Endodermal cell (in vitro differentiated cells): ENCODE data around the gene PMEPA1. TPM values are rescaled to one million over a fixed set of nuclear protein-coding genes. Genes with fewer than 3 reads are reported as not detected.

Experiments used
- DNase-seq: peaks from one replicate; pipeline ENCODE4 v3.0.0-alpha.2; 2017
- H3K27ac ChIP-seq: 2 replicates; pipeline ENCODE4 v1.5.1; 2013; ENCODE audit warnings: mild to moderate bottlenecking, low read depth, low read length, moderate library complexity
- H3K27me3 ChIP-seq: 2 replicates; pipeline ENCODE4 v1.6.1; 2013; ENCODE audit warnings: mild to moderate bottlenecking, low read length, moderate library complexity; ENCODE audit not compliant: insufficient read depth, control insufficient read depth, poor library complexity, severe bottlenecking
- H3K36me3 ChIP-seq: 2 replicates; pipeline ENCODE4 v1.7.0; 2013; ENCODE audit warnings: mild to moderate bottlenecking, low read length, moderate library complexity; ENCODE audit not compliant: control insufficient read depth, insufficient read depth
- H3K4me1 ChIP-seq: one replicate; pipeline ENCODE4 v1.7.0; 2013; ENCODE audit warnings: low read length; ENCODE audit not compliant: control insufficient read depth, insufficient read depth
- H3K4me3 ChIP-seq: 2 replicates; pipeline ENCODE4 v1.5.1; 2013; ENCODE audit warnings: mild to moderate bottlenecking, low read length, moderate library complexity
- H3K9ac ChIP-seq: 2 replicates; pipeline ENCODE4 v1.6.1; 2013; ENCODE audit warnings: mild to moderate bottlenecking, low read length, moderate library complexity; ENCODE audit not compliant: poor library complexity, severe bottlenecking; ENCODE audit errors: extremely low read depth
- H3K9me3 ChIP-seq: 2 replicates; pipeline ENCODE4 v1.6.1; 2013; ENCODE audit warnings: mild to moderate bottlenecking, low read length, moderate library complexity; ENCODE audit not compliant: control insufficient read depth
- H3K27ac Mint-ChIP-seq: 2 replicates; pipeline ENCODE4 v1.8.0; 2020; ENCODE audit warnings: mixed read lengths
- H3K27me3 Mint-ChIP-seq: 2 replicates; pipeline ENCODE4 v1.8.0; 2021; ENCODE audit warnings: mild to moderate bottlenecking, mixed read lengths; ENCODE audit not compliant: insufficient read depth
- H3K36me3 Mint-ChIP-seq: 2 replicates; pipeline ENCODE4 v1.8.0; 2020; ENCODE audit warnings: low read depth, mixed read lengths
- H3K4me1 Mint-ChIP-seq: 2 replicates; pipeline ENCODE4 v1.8.0; 2020; ENCODE audit warnings: mixed read lengths
- H3K4me3 Mint-ChIP-seq: 2 replicates; pipeline ENCODE4 v1.8.0; 2020; ENCODE audit warnings: mild to moderate bottlenecking, moderate library complexity, mixed read lengths
- H3K9me3 Mint-ChIP-seq: 2 replicates; pipeline ENCODE4 v1.8.0; 2020; ENCODE audit warnings: mild to moderate bottlenecking, mixed read lengths
- WGBS, 2 experiments: methylation state at CpG; one replicate each; pipeline versions ENCODE4 v1.1.5 to v1.1.7; 2013; ENCODE audit warnings: missing lambda C conversion rate in 2 of 2, mixed read lengths in 1 of 2; ENCODE audit not compliant: insufficient coverage in 1 of 2, insufficient read length in 1 of 2; 5-methylcytosine and 5-hydroxymethylcytosine counted together
- total RNA-seq, 2 donors: library from RNA; stranded (reverse); fragmentation: NEBNext Ultra II Directional in 1 of 2; extraction: Animal tissue kit (Norgen Biotek cat#: 25700) in 1 of 2; gene quantifications; 2 replicates in 1 of 2; 3 replicates in 1 of 2; pipeline ENCODE4 v1.2.1, GENCODE V29; 2021
- TF ChIP-seq, protein P1 (sequence below): fragments of 200-600 bp; sonication (generic); conservative IDR thresholded peaks from 2 replicates; pipeline ENCODE4 v1.5.0; 2021; ENCODE audit warnings: antibody characterized with exemption, mild to moderate bottlenecking

PMEPA1 gene
- total RNA-seq, 2 donors from 2014 or later = 18.8 to 37.4 TPM

DNA sequence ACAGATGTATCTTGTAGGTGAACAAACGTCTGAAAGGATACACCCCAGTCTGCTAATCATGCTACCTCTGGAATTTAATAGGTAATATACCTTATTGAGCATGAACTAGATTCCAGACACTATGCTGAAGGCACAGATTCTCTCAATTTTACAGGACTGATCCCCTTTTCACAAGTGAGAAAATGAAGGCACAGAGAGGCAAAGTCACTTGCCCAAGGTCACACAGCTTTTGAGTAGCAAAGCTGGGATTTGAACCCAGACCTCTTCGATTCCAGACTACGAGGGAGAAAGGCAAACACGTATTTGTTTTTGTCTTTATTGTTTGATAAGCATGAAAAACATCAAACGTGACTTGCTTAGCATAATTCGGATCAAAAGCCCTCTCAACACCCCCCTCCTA lies 34.4 kb upstream of the PMEPA1 start:
- H3K9me3 Mint-ChIP-seq = no peaks in the 10 kb centered on the region
- 87 to 94% methylated on average over 4 to 6 of the region's 6 CpGs for WGBS, 2 experiments
- no peak overlapping the region for H3K27ac ChIP-seq
- no peak for DNase-seq
- no peaks in the 10 kb centered on the region for H3K36me3 Mint-ChIP-seq
- H3K36me3 ChIP-seq = no peaks in the 10 kb centered on the region
- no peaks in the 10 kb centered on the region for H3K4me1 ChIP-seq
- no peak overlapping the region for H3K9ac ChIP-seq
- H3K9me3 ChIP-seq = peaks cover 5% of the 10 kb centered on the region
- H3K27me3 Mint-ChIP-seq = peaks cover 27% of the 10 kb centered on the region
- no peak overlapping the region for H3K4me3 Mint-ChIP-seq
- H3K4me1 Mint-ChIP-seq = peaks cover 12% of the 10 kb centered on the region
- TF ChIP-seq, protein P1, sequence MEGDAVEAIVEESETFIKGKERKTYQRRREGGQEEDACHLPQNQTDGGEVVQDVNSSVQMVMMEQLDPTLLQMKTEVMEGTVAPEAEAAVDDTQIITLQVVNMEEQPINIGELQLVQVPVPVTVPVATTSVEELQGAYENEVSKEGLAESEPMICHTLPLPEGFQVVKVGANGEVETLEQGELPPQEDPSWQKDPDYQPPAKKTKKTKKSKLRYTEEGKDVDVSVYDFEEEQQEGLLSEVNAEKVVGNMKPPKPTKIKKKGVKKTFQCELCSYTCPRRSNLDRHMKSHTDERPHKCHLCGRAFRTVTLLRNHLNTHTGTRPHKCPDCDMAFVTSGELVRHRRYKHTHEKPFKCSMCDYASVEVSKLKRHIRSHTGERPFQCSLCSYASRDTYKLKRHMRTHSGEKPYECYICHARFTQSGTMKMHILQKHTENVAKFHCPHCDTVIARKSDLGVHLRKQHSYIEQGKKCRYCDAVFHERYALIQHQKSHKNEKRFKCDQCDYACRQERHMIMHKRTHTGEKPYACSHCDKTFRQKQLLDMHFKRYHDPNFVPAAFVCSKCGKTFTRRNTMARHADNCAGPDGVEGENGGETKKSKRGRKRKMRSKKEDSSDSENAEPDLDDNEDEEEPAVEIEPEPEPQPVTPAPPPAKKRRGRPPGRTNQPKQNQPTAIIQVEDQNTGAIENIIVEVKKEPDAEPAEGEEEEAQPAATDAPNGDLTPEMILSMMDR = no peak
- peaks cover 26% of the 10 kb centered on the region for H3K27me3 ChIP-seq
- H3K27ac Mint-ChIP-seq = no peak overlapping the region
- no peak overlapping the region for H3K4me3 ChIP-seq

DNA sequence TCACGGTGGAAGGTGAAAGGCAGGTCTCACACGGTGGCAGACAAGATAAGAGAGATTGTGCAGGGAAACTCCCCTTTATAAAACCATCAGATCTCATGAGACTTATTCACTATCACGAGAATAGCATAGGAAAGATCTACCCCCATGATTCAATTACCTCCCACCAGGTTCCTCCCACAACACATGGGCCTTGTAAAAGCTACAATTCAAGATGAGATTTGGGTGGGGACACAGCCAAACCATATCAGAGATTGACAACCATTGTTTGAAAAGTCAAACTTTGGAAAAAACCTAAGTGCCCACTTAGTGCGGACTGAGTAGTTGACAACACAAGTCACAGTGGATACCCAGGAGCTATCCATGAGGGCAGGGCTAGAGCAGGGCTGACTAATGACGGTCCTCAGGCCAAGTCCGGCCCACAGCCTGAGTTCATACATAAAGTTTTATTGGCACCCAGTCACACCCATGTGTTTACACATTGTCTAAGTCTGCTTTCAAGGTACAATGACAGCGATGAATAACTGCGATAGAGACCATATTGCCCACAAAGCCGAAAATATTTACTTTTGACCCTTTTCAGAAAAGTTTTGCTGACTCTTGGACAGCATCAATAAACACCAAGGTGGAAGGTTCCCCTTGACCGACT lies 33.8 kb upstream of the PMEPA1 start:
- Mint-ChIP-seq H3K4me1 (peaks cover 14% of the 10 kb centered on the region), H3K9me3 (no peaks in the 10 kb centered on the region), H3K27me3 (peaks cover 23% of the 10 kb centered on the region), H3K36me3 (no peaks in the 10 kb centered on the region), H3K4me3 (no peak overlapping the region), H3K27ac (no peak overlapping the region)
- TF ChIP-seq, protein P1 = no peak
- H3K9me3 ChIP-seq = peaks cover 5% of the 10 kb centered on the region
- H3K4me3 ChIP-seq = no peak overlapping the region
- H3K27me3 ChIP-seq = peaks cover 19% of the 10 kb centered on the region
- H3K9ac ChIP-seq = no peak overlapping the region
- peaks cover 4% of the 10 kb centered on the region for H3K4me1 ChIP-seq
- DNase-seq = no peak
- no peak overlapping the region for H3K27ac ChIP-seq
- 89 to 91% methylated on average over 7 to 10 of the region's 10 CpGs for WGBS, 2 experiments
- no peaks in the 10 kb centered on the region for H3K36me3 ChIP-seq

DNA sequence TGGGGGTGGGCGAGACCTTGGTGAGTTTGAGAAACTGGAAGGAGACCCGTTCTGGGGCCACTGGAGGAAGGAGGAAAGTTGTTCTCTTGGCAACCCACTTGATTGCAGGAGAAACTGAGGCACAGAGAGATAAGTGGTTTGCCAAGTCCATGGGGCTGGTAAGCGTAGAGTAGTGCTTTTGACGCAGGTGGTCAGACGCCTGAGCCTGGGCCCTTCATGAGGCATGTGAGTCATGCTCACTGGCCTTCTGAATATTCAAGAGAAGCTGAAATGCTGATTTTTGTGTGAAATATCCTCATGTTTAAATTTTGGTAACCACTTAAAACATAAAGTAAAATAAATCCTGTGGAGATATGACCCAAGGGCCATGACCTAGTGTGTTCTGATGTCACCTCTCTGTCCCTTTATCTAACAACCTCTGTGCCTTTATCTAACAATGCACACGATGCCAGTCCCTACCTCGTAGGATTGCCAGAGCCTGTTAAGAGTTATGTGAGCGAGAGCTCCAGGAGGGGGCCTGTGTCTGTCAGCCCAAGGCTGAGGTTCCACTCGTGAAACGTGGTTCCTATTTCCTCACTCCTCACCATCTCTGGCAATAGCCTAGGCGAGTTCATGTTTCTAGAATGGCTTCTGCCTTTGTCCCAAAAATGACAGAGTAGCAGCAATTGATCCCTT lies 32.8 kb upstream of the PMEPA1 start:
- Mint-ChIP-seq H3K36me3 (no peaks in the 10 kb centered on the region), H3K4me1 (peaks cover 21% of the 10 kb centered on the region), H3K4me3 (no peak overlapping the region), H3K27me3 (peaks cover 19% of the 10 kb centered on the region), H3K27ac (no peak overlapping the region), H3K9me3 (no peaks in the 10 kb centered on the region)
- TF ChIP-seq, protein P1 = peak; percentile 13
- no peak for DNase-seq
- Histone ChIP-seq H3K27ac (no peak overlapping the region), H3K27me3 (peaks cover 14% of the 10 kb centered on the region), H3K36me3 (no peaks in the 10 kb centered on the region), H3K9ac (no peak overlapping the region), H3K9me3 (peaks cover 5% of the 10 kb centered on the region), H3K4me1 (peaks cover 10% of the 10 kb centered on the region), H3K4me3 (no peak overlapping the region)
- WGBS, 2 experiments = 77 to 80% methylated on average over 6 to 11 of the region's 11 CpGs
